PC-9 (cell line): Measurements from ENCODE around the gene DDRGK1. TPM values are rescaled to one million over a fixed set of nuclear protein-coding genes. Genes with fewer than 3 reads are reported as not detected.

Experiments
- BruUV-seq: library from RNA; stranded (reverse); fragments of 400-500 nt; replicated peaks from 2 replicates; lab custom pipeline; 2021; lab: Mats Ljungman, UMichigan
- CTCF ChIA-PET: fragments of 300-600 bp; sonication (Branson Sonifier 250); formaldehyde crosslinking; loops from one replicate; lab custom pipeline; 2022; ENCODE audit warnings: antibody characterized with exemption; lab: Charles Lee
- POLR2A ChIA-PET: fragments of 300-600 bp; sonication (Branson Sonifier 250); formaldehyde crosslinking; loops from one replicate; lab custom pipeline; 2022; ENCODE audit warnings: antibody characterized with exemption; ENCODE audit not compliant: unreplicated experiment; lab: Charles Lee
- DNase-seq, 2 experiments: peaks; one replicate each; pipeline versions ENCODE4 v3.0.0 to v3.0.0-alpha.2; 2015 to 2022; ENCODE audit warnings: mixed read lengths in 1 of 2
- H2AFZ ChIP-seq: fragments of 200-600 bp; sonication (generic); 2 replicates; pipeline ENCODE4 v1.8.1; 2017; ENCODE audit warnings: antibody characterized with exemption
- H3F3A ChIP-seq: fragments of 200-600 bp; sonication (generic); 2 replicates; pipeline ENCODE4 v1.8.1; 2017; ENCODE audit warnings: antibody characterized with exemption, mild to moderate bottlenecking, low read depth; ENCODE audit not compliant: insufficient read depth
- H3K27ac ChIP-seq: fragments of 200-600 bp; sonication (generic); 2 replicates; pipeline ENCODE4 v1.6.1; 2016; ENCODE audit warnings: mixed run types
- H3K27me3 ChIP-seq: fragments of 200-600 bp; sonication (generic); 2 replicates; pipeline ENCODE4 v1.6.1; 2016; ENCODE audit warnings: low read depth, mixed run types; ENCODE audit not compliant: insufficient read depth
- H3K36me3 ChIP-seq: fragments of 200-600 bp; sonication (generic); 2 replicates; pipeline ENCODE4 v1.6.1; 2016; ENCODE audit warnings: low read depth, mixed run types
- H3K4me1 ChIP-seq: fragments of 200-600 bp; sonication (generic); replicated peaks from 2 replicates; pipeline ENCODE4 v1.6.1; 2016; ENCODE audit warnings: mixed run types; ENCODE audit not compliant: insufficient read depth
- H3K4me2 ChIP-seq: fragments of 200-600 bp; sonication (generic); 2 replicates; pipeline ENCODE4 v1.6.1; 2017; ENCODE audit warnings: mixed run types
- H3K4me3 ChIP-seq: fragments of 200-600 bp; sonication (generic); 2 replicates; pipeline ENCODE4 v1.6.1; 2016; ENCODE audit warnings: mixed run types
- H3K79me2 ChIP-seq: fragments of 200-600 bp; sonication (generic); 2 replicates; pipeline ENCODE4 v1.6.1; 2017; ENCODE audit warnings: low read depth, mixed run types
- H3K9me2 ChIP-seq: fragments of 200-600 bp; sonication (generic); 2 replicates; pipeline ENCODE4 v1.8.1; 2017; ENCODE audit warnings: mild to moderate bottlenecking; ENCODE audit not compliant: insufficient read depth
- H3K9me3 ChIP-seq: fragments of 200-600 bp; sonication (generic); 2 replicates; pipeline ENCODE4 v1.8.1; 2016; ENCODE audit warnings: low read depth; ENCODE audit not compliant: insufficient read depth
- H4K20me1 ChIP-seq: fragments of 200-600 bp; sonication (generic); 2 replicates; pipeline ENCODE4 v1.8.1; 2017; ENCODE audit not compliant: insufficient read depth
- EZH2 ChIP-seq: fragments of 200-600 bp; sonication (generic); IDR thresholded peaks from 2 replicates; pipeline ENCODE4 v1.8.0; 2017; ENCODE audit warnings: antibody characterized with exemption, low read depth
- intact Hi-C: fragments of 100-400 bp; cut with micrococcal nuclease; formaldehyde crosslinking; loops from one replicate; pipeline ENCODE4 v1.10.0; 2022; ENCODE audit not compliant: unreplicated experiment
- total RNA-seq: library from RNA; stranded (reverse); gene quantifications from 2 replicates; pipeline ENCODE4 v1.2.3, GENCODE V29; 2021
- TF ChIP-seq, protein P1 (sequence below): fragments of 200-600 bp; sonication (generic); conservative IDR thresholded peaks from 2 replicates; pipeline ENCODE4 v1.6.1; 2017; ENCODE audit warnings: mixed run types, antibody characterized with exemption, mild to moderate bottlenecking, moderate library complexity

Gene DDRGK1
- total RNA-seq, 1 experiment from 2014 or later: 70.4 TPM

DNA sequence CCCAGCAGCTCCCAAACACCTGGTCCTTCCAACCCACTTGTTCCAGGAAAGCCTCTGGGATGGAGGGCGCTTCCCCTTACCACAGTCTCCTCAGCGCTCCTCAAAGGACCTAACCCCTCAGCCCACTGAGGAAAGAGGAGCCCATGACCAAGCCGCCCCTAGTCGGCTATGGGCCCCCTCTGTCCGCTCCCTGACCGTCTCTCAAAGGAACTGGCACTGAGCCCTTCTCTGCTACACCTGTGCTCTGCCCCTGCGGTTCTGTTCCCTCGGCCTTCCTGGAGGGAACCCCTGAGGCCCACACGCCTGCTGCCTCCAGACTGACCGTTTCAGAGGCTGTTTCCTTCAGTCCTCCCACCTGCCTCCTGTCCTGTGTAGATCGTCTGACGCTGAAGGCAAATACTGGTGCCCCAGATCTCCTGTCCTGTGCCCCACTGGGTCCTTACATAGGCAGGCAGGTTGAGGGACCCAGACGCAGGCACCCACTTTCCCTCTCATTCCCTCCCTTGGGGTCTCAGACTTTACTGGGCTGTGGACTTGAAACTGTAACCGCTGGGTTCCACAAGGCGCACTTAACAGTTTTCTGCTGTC lies 36.4 kb upstream of the DDRGK1 start:
- Histone ChIP-seq H3K36me3 (no peaks in the 10 kb centered on the region), H3F3A (peaks cover 15% of the 10 kb centered on the region; the same call in 1 of the 2 replicates), H3K9me3 (no peaks in the 10 kb centered on the region), H3K4me3 (no peak overlapping the region), H3K79me2 (no peaks in the 10 kb centered on the region), H4K20me1 (no peaks in the 10 kb centered on the region), H3K4me1 (peaks cover 22% of the 10 kb centered on the region), H3K9me2 (no peaks in the 10 kb centered on the region), H3K4me2 (no peak overlapping the region), H3K27me3 (no peaks in the 10 kb centered on the region), H3K27ac (no peak overlapping the region), H2AFZ (no peak overlapping the region)
- TF ChIP-seq, protein P1, sequence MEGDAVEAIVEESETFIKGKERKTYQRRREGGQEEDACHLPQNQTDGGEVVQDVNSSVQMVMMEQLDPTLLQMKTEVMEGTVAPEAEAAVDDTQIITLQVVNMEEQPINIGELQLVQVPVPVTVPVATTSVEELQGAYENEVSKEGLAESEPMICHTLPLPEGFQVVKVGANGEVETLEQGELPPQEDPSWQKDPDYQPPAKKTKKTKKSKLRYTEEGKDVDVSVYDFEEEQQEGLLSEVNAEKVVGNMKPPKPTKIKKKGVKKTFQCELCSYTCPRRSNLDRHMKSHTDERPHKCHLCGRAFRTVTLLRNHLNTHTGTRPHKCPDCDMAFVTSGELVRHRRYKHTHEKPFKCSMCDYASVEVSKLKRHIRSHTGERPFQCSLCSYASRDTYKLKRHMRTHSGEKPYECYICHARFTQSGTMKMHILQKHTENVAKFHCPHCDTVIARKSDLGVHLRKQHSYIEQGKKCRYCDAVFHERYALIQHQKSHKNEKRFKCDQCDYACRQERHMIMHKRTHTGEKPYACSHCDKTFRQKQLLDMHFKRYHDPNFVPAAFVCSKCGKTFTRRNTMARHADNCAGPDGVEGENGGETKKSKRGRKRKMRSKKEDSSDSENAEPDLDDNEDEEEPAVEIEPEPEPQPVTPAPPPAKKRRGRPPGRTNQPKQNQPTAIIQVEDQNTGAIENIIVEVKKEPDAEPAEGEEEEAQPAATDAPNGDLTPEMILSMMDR: no peak
- TF ChIP-seq EZH2: no peak
- no peak for DNase-seq
- no TSS peak for BruUV-seq
- POLR2A ChIA-PET: interaction anchor here (0.5 kb wide), 1 partner anchor 19 kb away, joined by 4 read pairs; no protein-coding TSS in a partner anchor
- CTCF ChIA-PET: no interaction called here
- intact Hi-C loops: no loop called here

DNA sequence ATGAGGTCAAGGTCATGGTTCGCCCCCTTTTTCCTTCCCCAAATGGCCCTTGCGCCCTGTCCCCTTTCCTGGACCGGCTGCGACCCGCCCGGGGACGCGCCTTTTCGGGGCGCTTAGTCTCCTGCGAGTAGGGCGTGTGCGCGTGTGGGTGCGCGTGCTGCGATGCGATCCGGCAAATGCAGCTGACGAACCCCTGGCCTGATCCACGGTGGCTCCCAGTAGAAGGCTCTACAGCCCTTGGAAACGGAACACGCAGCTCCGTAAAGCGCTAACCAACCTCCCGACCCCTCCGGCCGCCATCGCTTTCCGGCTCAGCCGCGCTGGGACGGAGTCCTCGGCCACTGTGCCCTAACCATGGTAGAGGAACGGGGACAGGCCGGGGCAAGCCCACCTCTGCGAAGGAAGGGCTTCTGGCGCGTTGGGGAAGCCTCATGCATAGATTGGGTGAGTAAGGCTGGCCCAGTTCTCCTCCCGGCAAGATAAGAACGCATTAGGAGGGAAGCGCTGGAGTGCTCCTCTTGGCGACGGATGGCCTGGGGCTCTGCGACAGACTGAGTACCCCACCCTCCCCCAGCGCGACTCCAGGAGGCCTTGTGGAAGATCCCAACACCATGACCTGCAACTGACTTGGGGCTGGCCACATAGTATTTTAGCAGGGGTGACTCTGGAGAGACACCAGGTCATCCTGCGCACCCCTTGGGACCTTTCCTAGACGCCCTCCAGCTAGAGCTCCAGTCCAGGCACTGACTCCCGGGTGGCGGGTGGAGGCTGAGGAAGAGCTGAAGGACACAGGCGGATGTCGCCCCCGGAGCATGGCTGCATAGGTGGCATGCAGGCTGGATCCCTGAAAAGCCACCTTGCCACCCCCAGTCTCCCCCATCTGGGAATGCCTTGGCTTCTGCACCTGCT lies 35.6 kb upstream of the DDRGK1 start:
- Histone ChIP-seq H3K4me3 (peak overlapping the region; percentile 78), H3K79me2 (no peaks in the 10 kb centered on the region), H3K36me3 (no peaks in the 10 kb centered on the region), H3K27ac (no peak overlapping the region), H3K4me2 (peak overlapping the region; percentile 89), H2AFZ (peak overlapping the region; percentile 99), H3F3A (peaks cover 21% of the 10 kb centered on the region; the same call in 1 of the 2 replicates), H3K9me3 (no peaks in the 10 kb centered on the region), H3K4me1 (peaks cover 29% of the 10 kb centered on the region), H3K27me3 (no peaks in the 10 kb centered on the region), H4K20me1 (no peaks in the 10 kb centered on the region), H3K9me2 (no peaks in the 10 kb centered on the region)
- intact Hi-C loops: no loop called here
- no peak for TF ChIP-seq EZH2
- TF ChIP-seq, protein P1: no peak
- BruUV-seq: TSS peak; percentile 35
- ChIA-PET CTCF (no interaction called here), POLR2A (interaction anchor here (0.5 to 1.0 kb wide), 2 partner anchors 19 to 27 kb away, joined by 4 to 7 read pairs; no protein-coding TSS in a partner anchor)
- DNase-seq: no peak

DNA sequence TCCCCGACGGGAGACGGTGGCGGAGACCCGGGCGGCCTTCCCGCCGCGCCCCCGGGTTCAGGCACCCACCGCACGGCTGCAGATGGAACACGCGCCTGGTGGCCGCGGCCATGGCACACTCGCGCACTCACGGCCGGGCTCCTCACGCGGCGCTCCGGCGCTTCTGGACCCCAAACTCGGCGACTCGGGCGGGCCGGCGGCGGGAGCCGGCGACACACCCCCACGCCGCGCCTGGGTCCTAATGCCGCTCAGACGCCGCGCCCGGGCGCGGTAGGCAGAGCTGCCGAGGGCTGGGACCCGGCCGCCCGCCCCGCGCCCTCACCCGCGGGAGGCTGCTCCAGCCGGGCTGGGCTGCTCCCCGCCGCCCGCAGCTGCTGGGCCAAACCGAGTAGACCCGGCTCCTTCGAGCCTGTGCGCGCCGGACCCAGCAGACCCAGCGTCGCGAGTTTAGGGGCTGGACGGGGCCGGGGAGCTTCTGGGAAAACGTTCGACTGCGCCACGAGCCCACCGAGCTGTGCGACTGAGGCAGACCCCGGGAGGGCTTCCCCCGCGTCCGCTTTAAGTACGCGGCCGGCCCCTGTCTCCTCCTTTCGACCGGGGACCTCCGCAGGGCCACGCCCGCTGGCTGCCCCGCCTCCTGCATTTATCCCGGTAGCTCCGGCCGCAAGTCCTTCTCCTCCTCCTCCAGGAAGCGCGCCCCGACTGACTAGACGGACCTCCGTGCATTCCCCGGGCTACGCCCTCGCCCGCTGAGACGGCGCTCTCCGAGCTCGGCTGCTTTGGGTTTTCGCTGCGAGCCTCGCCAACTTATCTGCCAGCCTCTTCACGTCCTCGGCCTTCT lies 34.8 kb upstream of the DDRGK1 start, which contains the start of gene SLC4A11:
Gene SLC4A11, minus strand, starts transcription at position 165 of the 841 bp plus-strand sequence. Its CDS starts 53 bp downstream, at position 112.
- H3F3A ChIP-seq: peaks cover 21% of the 10 kb centered on the region; the same call in 1 of the 2 replicates
- intact Hi-C loops: no loop called here
- TF ChIP-seq, protein P1: no peak
- TF ChIP-seq EZH2: no peak
- no peaks in the 10 kb centered on the region for H3K9me2 ChIP-seq
- DNase-seq: peak; percentile 63 to 75
- no peaks in the 10 kb centered on the region for H3K9me3 ChIP-seq
- ChIA-PET POLR2A (interaction anchor here (0.6 to 1.0 kb wide), 4 partner anchors 12 to 1309 kb away, joined by 4 to 7 read pairs (median 6); no protein-coding TSS in a partner anchor), CTCF (interaction anchor here (1.0 kb wide), 1 partner anchor 12 kb away, joined by 4 read pairs; no protein-coding TSS in a partner anchor)
- peak within 1 kb of the TSS; percentile 89 for H3K4me2 ChIP-seq
- no peaks in the 10 kb centered on the region for H4K20me1 ChIP-seq
- no peaks in the 10 kb centered on the region for H3K27me3 ChIP-seq
- no peaks in the 10 kb centered on the region for H3K79me2 ChIP-seq
- peak within 1 kb of the TSS; percentile 78 for H3K4me3 ChIP-seq
- no peaks in the 10 kb centered on the region for H3K36me3 ChIP-seq
- no peak within 1 kb of the TSS for H3K27ac ChIP-seq
- BruUV-seq: no TSS peak
- peaks cover 34% of the 10 kb centered on the region for H3K4me1 ChIP-seq
- H2AFZ ChIP-seq: peak within 1 kb of the TSS; percentile 99
